ELR (cell line): Measurements from ENCODE around the gene ZNF628.

ENCODE experiments used
- DNase-seq: peaks from one replicate; pipeline ENCODE4 v3.0.0-alpha.2; 2015; ENCODE audit warnings: low read depth

The ZNF628 gene

DNA sequence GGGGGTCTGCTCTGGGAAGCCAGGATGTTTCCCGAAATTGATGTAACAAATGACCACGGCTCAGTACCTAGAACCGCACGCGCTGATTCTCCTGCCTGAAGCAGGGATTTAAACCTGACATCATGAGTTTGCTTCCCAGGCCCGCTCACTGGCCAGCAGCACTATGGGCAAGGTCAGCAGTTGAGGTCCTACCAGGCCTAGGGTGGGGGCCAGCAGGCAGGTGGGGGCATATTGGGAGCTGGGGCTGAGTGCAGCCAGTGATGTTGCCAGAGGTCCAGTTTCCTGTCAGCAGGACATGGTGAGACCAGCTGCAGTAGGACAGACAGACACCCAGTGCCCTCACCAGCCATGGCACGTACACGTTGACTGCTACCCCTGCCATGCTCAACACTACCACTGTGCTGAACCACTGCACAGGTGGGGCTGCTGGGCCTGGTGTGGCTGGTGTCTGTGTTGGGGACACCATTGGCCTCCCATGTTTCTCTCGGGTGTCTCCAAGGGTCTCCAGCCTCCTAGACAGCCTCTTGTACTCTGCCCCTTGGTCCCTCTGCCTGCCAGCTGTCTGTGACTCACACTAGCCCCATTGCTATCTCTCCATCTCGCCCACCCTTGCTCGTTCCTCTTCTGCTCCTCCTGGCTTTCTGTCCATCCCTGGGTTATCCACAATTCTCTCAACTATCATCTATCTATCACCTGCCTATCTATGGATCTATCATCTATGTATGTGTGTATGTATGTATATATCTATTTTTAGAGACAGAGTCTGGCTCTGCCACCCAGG is 10.8 kb upstream of the ZNF628 start:
- DNase-seq, result no peak

GRCh38 chr19:55466241-55466614 is 10.2 kb upstream of the ZNF628 start:
- no peak for DNase-seq

GRCh38 chr19:55467236-55468053 is 9.0 kb upstream of the ZNF628 start:
- DNase-seq, result peak; percentile 61

GRCh38 chr19:55468054-55468393 is 8.4 kb upstream of the ZNF628 start:
- no peak for DNase-seq

GRCh38 chr19:55471266-55471665 is 5.2 kb upstream of the ZNF628 start:
- DNase-seq, result no peak

- DNase-seq, result peak; percentile 90
Measured at GRCh38 chr19:55472463-55472862, 4.0 kb upstream of the ZNF628 start.

GRCh38 chr19:55473225-55474012 is 3.0 kb upstream of the ZNF628 start:
- no peak for DNase-seq

DNA sequence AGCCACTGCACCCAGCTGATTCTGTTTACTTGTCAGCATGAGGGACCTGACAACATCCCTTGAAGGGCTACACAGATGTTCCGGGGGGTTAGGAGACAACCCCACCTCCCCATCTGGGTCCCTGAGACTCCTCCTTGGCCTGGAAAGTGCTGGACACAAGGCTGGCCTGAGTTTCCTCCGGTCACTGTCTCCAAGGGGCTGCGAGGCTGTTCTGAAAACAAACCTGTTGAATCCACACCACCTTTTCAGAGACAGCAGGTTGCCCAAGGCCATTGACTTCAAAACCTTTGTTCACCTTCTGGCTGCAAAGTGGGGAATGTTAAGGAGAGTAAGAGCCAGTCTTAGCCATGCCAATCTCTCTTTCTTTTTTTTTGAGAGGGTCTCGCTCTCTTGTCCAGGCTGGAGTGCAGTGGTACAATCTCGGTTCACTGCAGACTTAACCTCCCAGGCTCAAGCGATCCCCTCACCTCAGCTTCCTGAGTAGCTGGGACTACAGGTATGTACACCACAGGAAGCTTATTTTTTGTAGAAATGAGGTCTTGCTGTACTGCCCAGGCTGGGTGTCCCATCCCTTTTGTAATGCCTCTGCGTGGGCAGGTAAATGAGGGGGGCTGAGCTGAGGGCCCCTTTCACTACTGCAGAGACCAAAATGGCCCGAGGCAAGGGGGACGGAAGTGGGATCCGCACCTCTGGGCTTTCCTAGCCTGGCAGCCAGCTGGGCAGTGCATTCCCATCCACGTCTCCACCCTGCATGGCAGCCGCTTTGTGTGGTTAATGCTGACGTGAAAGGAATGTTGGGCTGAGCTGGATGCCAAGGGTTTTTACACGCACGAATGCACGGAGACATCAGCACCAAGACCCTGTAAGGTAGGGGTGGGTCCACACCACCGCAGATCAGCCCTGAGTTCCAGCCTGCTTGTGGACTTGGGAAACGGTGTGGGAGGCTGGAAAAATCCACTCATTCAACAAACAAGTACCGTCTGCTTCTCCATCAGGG is 1.9 kb upstream of the ZNF628 start:
- DNase-seq, result no peak

- no peak for DNase-seq
Measured at GRCh38 chr19:55477905-55478304, 1.5 kb downstream of the ZNF628 start.

DNA sequence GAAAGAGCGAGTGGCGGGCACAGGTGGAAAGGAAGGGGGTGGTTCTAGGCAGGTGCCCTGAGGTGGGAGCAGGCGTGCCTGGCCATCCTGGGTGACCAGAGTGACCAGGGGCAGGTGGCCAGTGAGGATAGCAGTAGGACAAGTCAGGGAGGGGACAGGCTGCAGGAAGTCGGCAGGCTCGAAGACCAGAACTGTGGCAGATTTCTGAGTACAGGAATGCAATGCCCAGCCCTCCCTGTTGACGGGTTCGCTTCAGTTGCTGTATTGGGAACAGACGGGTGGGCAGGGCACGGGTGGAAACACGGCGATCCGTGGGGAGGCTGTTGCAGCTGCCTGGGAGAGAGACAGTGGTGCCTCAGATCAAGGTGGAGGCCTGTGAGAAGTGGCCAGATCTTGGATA is 1.9 kb downstream of the ZNF628 start:
- no peak for DNase-seq

DNA sequence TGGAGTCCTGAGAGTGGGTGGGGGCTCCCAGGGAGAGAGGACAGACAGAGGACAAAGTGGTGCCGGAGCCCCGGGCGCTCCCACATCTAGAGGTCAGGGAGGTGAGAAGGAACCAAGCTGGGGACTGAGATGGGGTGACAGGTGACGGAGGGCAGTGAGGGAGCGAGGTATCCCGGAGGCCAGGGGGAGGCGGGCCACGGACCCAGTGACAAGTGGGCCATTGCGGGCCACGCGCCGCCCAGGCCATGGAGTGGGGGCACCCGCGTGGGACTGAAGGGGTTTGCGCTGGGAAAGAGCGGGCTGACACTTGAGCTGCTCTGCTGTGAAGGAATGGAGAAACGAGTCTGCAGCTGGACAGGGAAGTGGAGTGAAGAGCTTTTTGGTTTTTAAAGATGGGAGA is 2.6 kb downstream of the ZNF628 start:
- DNase-seq, result no peak

DNA sequence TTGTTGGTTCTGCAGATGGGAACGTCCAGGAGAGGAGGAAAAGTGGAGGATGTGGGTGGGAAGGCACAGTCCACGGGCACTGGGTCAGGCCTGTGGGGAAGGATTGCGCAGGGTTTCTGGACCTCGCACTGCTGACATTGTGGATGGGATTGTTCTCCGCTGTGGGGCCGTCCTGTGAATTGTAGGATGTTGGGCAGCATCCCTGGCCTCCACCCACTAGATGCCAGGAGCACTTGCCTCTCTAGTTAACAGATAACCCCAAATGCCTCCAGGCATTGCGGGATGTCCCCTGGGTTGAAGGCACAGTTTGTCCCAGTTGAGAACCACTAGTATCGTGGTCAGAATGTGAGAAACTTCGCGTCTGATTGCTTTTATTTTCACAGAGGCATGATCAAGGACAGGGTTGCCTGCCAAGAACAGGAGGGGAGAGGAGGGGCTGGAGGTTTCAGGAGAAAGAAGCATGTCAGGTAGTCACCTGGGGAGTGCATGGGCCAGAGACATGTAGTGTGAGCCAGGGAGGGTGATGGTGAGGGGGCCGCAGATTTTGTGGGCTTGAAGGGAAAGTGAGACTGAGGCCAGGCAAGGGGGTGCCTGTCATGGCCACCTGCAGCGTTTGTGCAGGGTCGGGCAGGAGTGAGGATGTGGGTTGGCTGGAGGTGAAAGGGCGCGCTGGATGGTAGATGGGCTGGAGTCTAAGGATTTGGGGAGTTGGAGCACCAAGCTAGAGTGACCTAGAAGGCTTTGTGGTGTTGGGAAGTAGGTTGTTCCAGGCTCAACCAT is 3.2 kb downstream of the ZNF628 start:
- DNase-seq, result no peak

GRCh38 chr19:55481148-55481793 is 4.9 kb downstream of the ZNF628 start:
- no peak for DNase-seq

GRCh38 chr19:55481794-55482155 is 5.4 kb downstream of the ZNF628 start:
- no peak for DNase-seq

DNA sequence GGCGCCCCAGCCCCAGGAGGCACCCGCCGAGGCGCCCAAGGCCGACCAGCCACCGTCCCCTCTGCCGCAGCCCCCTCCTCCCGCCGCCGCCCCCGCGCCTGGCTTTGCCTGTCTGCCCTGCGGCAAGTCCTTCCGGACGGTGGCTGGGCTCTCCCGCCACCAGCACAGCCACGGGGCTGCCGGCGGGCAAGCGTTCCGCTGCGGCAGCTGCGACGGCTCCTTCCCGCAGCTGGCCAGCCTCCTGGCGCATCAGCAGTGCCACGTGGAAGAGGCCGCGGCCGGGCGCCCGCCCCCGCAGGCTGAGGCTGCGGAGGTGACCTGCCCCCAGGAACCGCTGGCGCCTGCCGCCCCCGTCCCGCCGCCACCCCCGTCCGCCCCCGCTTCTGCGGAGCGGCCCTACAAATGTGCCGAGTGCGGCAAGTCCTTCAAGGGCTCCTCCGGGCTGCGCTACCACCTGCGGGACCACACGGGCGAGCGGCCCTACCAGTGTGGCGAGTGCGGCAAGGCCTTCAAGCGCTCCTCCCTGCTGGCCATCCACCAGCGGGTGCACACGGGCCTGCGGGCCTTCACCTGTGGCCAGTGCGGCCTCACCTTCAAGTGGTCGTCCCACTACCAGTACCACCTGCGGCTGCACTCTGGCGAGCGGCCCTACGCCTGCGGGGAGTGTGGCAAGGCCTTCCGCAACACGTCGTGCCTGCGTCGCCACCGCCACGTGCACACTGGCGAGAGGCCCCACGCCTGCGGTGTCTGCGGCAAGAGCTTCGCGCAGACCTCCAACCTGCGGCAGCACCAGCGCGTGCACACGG is 5.9 kb downstream of the ZNF628 start:
- no peak for DNase-seq

- DNase-seq, result no peak
Measured at GRCh38 chr19:55482967-55483705, 6.7 kb downstream of the ZNF628 start.

- no peak for DNase-seq
Measured at GRCh38 chr19:55483706-55484592, 7.5 kb downstream of the ZNF628 start.
